ENCODE data around the gene SALL2.

Gene SALL2

GRCh38 chr14:21527318-21527679 lies 1.2 kb upstream of the SALL2 start:
- Histone ChIP-seq H3K4me3 (ENCODE audit: insufficient read length, low read depth) (no peak overlapping the region), H3K9ac (ENCODE audit: insufficient read length, low read depth) (no peak overlapping the region), H3K36me3 (ENCODE audit: insufficient read depth, insufficient read length, low read length) (peaks cover 31% of the 10 kb centered on the region), H3K9me3 (ENCODE audit: insufficient read depth, low read length) (no peaks in the 10 kb centered on the region), H3K4me1 (ENCODE audit: insufficient read depth, insufficient read length) (peaks cover 21% of the 10 kb centered on the region), H3K27me3 (ENCODE audit: insufficient read depth, insufficient read length) (no peaks in the 10 kb centered on the region)
- no peak for DNase-seq (ENCODE audit: low read depth, low spot score)
- no peak for TF ChIP-seq ZNF274 (IDR thresholded peaks at IDR 0.05; ENCODE audit: low read depth, low read length)
- TF ChIP-seq YY1 (IDR thresholded peaks at IDR 0.05; ENCODE audit: insufficient read depth, insufficient read length): no peak
- TF ChIP-seq SUZ12 (IDR thresholded peaks at IDR 0.05; ENCODE audit: extremely low read depth, insufficient read depth, insufficient read length): no peak

GRCh38 chr14:21526672-21527317 lies 649 bp upstream of the SALL2 start:
- TF ChIP-seq ZNF274 (IDR thresholded peaks at IDR 0.05; ENCODE audit: low read depth, low read length) (no peak), SUZ12 (IDR thresholded peaks at IDR 0.05; ENCODE audit: extremely low read depth, insufficient read depth, insufficient read length) (no peak), YY1 (IDR thresholded peaks at IDR 0.05; ENCODE audit: insufficient read depth, insufficient read length) (no peak)
- Histone ChIP-seq H3K4me1 (ENCODE audit: insufficient read depth, insufficient read length) (peaks cover 21% of the 10 kb centered on the region), H3K36me3 (ENCODE audit: insufficient read depth, insufficient read length, low read length) (peaks cover 36% of the 10 kb centered on the region), H3K4me3 (ENCODE audit: insufficient read length, low read depth) (peak overlapping the region; percentile 60), H3K9me3 (ENCODE audit: insufficient read depth, low read length) (no peaks in the 10 kb centered on the region), H3K27me3 (ENCODE audit: insufficient read depth, insufficient read length) (no peaks in the 10 kb centered on the region), H3K9ac (ENCODE audit: insufficient read length, low read depth) (peak overlapping the region; percentile 61)
- DNase-seq (ENCODE audit: low read depth, low spot score): peak; percentile 73

GRCh38 chr14:21525571-21525961 lies 580 bp downstream of the SALL2 start:
- peak overlapping the region; percentile 82 for H3K9ac ChIP-seq (ENCODE audit: insufficient read length, low read depth)
- peaks cover 21% of the 10 kb centered on the region for H3K4me1 ChIP-seq (ENCODE audit: insufficient read depth, insufficient read length)
- H3K27me3 ChIP-seq (ENCODE audit: insufficient read depth, insufficient read length): no peaks in the 10 kb centered on the region
- H3K36me3 ChIP-seq (ENCODE audit: insufficient read depth, insufficient read length, low read length): peaks cover 41% of the 10 kb centered on the region
- H3K4me3 ChIP-seq (ENCODE audit: insufficient read length, low read depth): peak overlapping the region; percentile 60
- no peaks in the 10 kb centered on the region for H3K9me3 ChIP-seq (ENCODE audit: insufficient read depth, low read length)
- TF ChIP-seq ZNF274 (IDR thresholded peaks at IDR 0.05; ENCODE audit: low read depth, low read length): no peak
- no peak for TF ChIP-seq YY1 (IDR thresholded peaks at IDR 0.05; ENCODE audit: insufficient read depth, insufficient read length)
- no peak for TF ChIP-seq SUZ12 (IDR thresholded peaks at IDR 0.05; ENCODE audit: extremely low read depth, insufficient read depth, insufficient read length)
- no peak for DNase-seq (ENCODE audit: low read depth, low spot score)

- TF ChIP-seq YY1 (IDR thresholded peaks at IDR 0.05; ENCODE audit: insufficient read depth, insufficient read length): no peak
- TF ChIP-seq ZNF274 (IDR thresholded peaks at IDR 0.05; ENCODE audit: low read depth, low read length): no peak
- TF ChIP-seq SUZ12 (IDR thresholded peaks at IDR 0.05; ENCODE audit: extremely low read depth, insufficient read depth, insufficient read length): no peak
- H3K27me3 ChIP-seq (ENCODE audit: insufficient read depth, insufficient read length): no peaks in the 10 kb centered on the region
- no peaks in the 10 kb centered on the region for H3K9me3 ChIP-seq (ENCODE audit: insufficient read depth, low read length)
- no peak for DNase-seq (ENCODE audit: low read depth, low spot score)
- peak overlapping the region; percentile 60 for H3K4me3 ChIP-seq (ENCODE audit: insufficient read length, low read depth)
- peak overlapping the region; percentile 82 for H3K9ac ChIP-seq (ENCODE audit: insufficient read length, low read depth)
- H3K36me3 ChIP-seq (ENCODE audit: insufficient read depth, insufficient read length, low read length): peaks cover 48% of the 10 kb centered on the region
- H3K4me1 ChIP-seq (ENCODE audit: insufficient read depth, insufficient read length): peaks cover 21% of the 10 kb centered on the region
These were observed 1.3 kb downstream of the SALL2 start for GRCh38 chr14:21524575-21525490.

GRCh38 chr14:21523203-21523602 lies 2.9 kb downstream of the SALL2 start:
- no peak for DNase-seq (ENCODE audit: low read depth, low spot score)
- TF ChIP-seq SUZ12 (IDR thresholded peaks at IDR 0.05; ENCODE audit: extremely low read depth, insufficient read depth, insufficient read length): no peak
- no peak for TF ChIP-seq YY1 (IDR thresholded peaks at IDR 0.05; ENCODE audit: insufficient read depth, insufficient read length)
- TF ChIP-seq ZNF274 (IDR thresholded peaks at IDR 0.05; ENCODE audit: low read depth, low read length): no peak
- H3K9ac ChIP-seq (ENCODE audit: insufficient read length, low read depth): no peak overlapping the region
- no peak overlapping the region for H3K4me3 ChIP-seq (ENCODE audit: insufficient read length, low read depth)
- H3K4me1 ChIP-seq (ENCODE audit: insufficient read depth, insufficient read length): peaks cover 21% of the 10 kb centered on the region
- no peaks in the 10 kb centered on the region for H3K9me3 ChIP-seq (ENCODE audit: insufficient read depth, low read length)
- H3K36me3 ChIP-seq (ENCODE audit: insufficient read depth, insufficient read length, low read length): peaks cover 48% of the 10 kb centered on the region
- no peaks in the 10 kb centered on the region for H3K27me3 ChIP-seq (ENCODE audit: insufficient read depth, insufficient read length)

- Histone ChIP-seq H3K9ac (ENCODE audit: insufficient read length, low read depth) (no peak overlapping the region), H3K9me3 (ENCODE audit: insufficient read depth, low read length) (no peaks in the 10 kb centered on the region), H3K36me3 (ENCODE audit: insufficient read depth, insufficient read length, low read length) (peaks cover 48% of the 10 kb centered on the region), H3K4me3 (ENCODE audit: insufficient read length, low read depth) (no peak overlapping the region), H3K4me1 (ENCODE audit: insufficient read depth, insufficient read length) (peaks cover 21% of the 10 kb centered on the region), H3K27me3 (ENCODE audit: insufficient read depth, insufficient read length) (no peaks in the 10 kb centered on the region)
- TF ChIP-seq ZNF274 (IDR thresholded peaks at IDR 0.05; ENCODE audit: low read depth, low read length) (no peak), YY1 (IDR thresholded peaks at IDR 0.05; ENCODE audit: insufficient read depth, insufficient read length) (no peak), SUZ12 (IDR thresholded peaks at IDR 0.05; ENCODE audit: extremely low read depth, insufficient read depth, insufficient read length) (no peak)
- no peak for DNase-seq (ENCODE audit: low read depth, low spot score)
These were observed 4.6 kb downstream of the SALL2 start for GRCh38 chr14:21521501-21521900.

GRCh38 chr14:21520767-21521166 lies 5.4 kb downstream of the SALL2 start:
- H3K9ac ChIP-seq (ENCODE audit: insufficient read length, low read depth): no peak overlapping the region
- H3K27me3 ChIP-seq (ENCODE audit: insufficient read depth, insufficient read length): no peaks in the 10 kb centered on the region
- DNase-seq (ENCODE audit: low read depth, low spot score): no peak
- TF ChIP-seq SUZ12 (IDR thresholded peaks at IDR 0.05; ENCODE audit: extremely low read depth, insufficient read depth, insufficient read length) (no peak), YY1 (IDR thresholded peaks at IDR 0.05; ENCODE audit: insufficient read depth, insufficient read length) (no peak), ZNF274 (IDR thresholded peaks at IDR 0.05; ENCODE audit: low read depth, low read length) (no peak)
- peaks cover 48% of the 10 kb centered on the region for H3K36me3 ChIP-seq (ENCODE audit: insufficient read depth, insufficient read length, low read length)
- H3K4me1 ChIP-seq (ENCODE audit: insufficient read depth, insufficient read length): peaks cover 21% of the 10 kb centered on the region
- no peaks in the 10 kb centered on the region for H3K9me3 ChIP-seq (ENCODE audit: insufficient read depth, low read length)
- H3K4me3 ChIP-seq (ENCODE audit: insufficient read length, low read depth): no peak overlapping the region
